Right atrium auricular region (tissue), 2 donors: Measurements from ENCODE around the gene PPP6R3. TPM values are rescaled to one million over a fixed set of nuclear protein-coding genes. Genes with fewer than 3 reads are reported as not detected.

ENCODE experiments used
- DNase-seq: peaks from one replicate; pipeline ENCODE4 v3.0.0-alpha.2; 2019; ENCODE audit warnings: low spot score
- H3K27ac ChIP-seq, 2 donors: fragments of 200-600 bp; sonication (generic); 1 replicate in 1 of 2; 2 replicates in 1 of 2; pipeline ENCODE4 v1.5.1; 2016 to 2019
- H3K27me3 ChIP-seq, 2 donors: fragments of 200-600 bp; sonication (generic); one replicate each; pipeline versions ENCODE4 v1.5.1 to v1.6.0; 2017 to 2019
- H3K36me3 ChIP-seq: fragments of 200-600 bp; sonication (generic); one replicate; pipeline ENCODE4 v1.5.1; 2016
- H3K4me1 ChIP-seq, 2 donors: fragments of 200-600 bp; sonication (generic); one replicate each; pipeline versions ENCODE4 v1.5.1 to v1.6.0; 2017 to 2019
- H3K4me3 ChIP-seq, 2 donors: fragments of 200-600 bp; sonication (generic); 1 replicate in 1 of 2; 2 replicates in 1 of 2; pipeline ENCODE4 v1.5.1; 2017 to 2019; ENCODE audit warnings: mild to moderate bottlenecking in 1 of 2, moderate library complexity in 1 of 2
- H3K9me3 ChIP-seq, 2 donors: fragments of 200-600 bp; sonication (generic); one replicate each; pipeline ENCODE4 v1.5.1; 2019
- CTCF ChIP-seq, 2 donors: fragments of 200-600 bp; sonication (generic); IDR thresholded peaks; one replicate each; pipeline ENCODE4 v1.5.1; 2019; ENCODE audit warnings: antibody characterized with exemption in 2 of 2
- total RNA-seq, 2 donors: library from RNA; depleted of rRNA; stranded (reverse); fragments of >200 nt; gene quantifications; one replicate each; pipeline ENCODE4 v1.1.0, GENCODE V29; 2016

PPP6R3 gene
- total RNA-seq, 2 donors from 2014 or later, result 81.1 to 95.2 TPM

DNA sequence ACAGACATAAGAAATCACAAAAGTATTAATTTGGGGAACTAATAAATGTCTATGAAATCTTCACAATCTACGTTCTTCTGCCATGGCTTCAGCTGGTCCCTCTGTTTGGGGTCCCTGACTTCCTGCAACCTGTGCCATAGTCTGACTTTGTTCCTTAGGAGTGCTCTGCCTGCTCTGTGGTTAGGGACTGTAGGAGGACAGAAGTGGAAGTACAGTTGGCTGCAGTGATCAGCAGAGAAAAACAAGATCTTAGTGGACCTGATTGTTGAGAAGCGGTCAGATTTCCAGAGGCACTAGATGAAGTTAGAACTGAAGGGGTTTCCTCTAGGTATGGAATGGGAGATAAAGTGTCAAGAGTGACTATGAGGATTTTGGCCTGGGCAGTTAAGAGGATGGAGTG is 80.6 kb downstream of the PPP6R3 start:
- peaks cover 0 to 53% of the 10 kb centered on the region in 2 donors for H3K4me1 ChIP-seq
- no peak overlapping the region for H3K27ac ChIP-seq
- H3K27me3 ChIP-seq, result no peaks in the 10 kb centered on the region
- TF ChIP-seq CTCF (IDR thresholded peaks at IDR 0.05), result no peak
- no peak overlapping the region for H3K4me3 ChIP-seq
- DNase-seq, result no peak
- peaks cover 23% of the 10 kb centered on the region for H3K36me3 ChIP-seq
- no peaks in the 10 kb centered on the region for H3K9me3 ChIP-seq

GRCh38 chr11:68541991-68542390 is 81.4 kb downstream of the PPP6R3 start:
- Histone ChIP-seq H3K27me3 (no peaks in the 10 kb centered on the region), H3K9me3 (no peaks in the 10 kb centered on the region), H3K36me3 (peaks cover 23% of the 10 kb centered on the region), H3K4me1 (peaks cover 0 to 53% of the 10 kb centered on the region in 2 donors), H3K4me3 (no peak overlapping the region), H3K27ac (no peak overlapping the region)
- DNase-seq, result no peak
- TF ChIP-seq CTCF (IDR thresholded peaks at IDR 0.05), result no peak

DNA sequence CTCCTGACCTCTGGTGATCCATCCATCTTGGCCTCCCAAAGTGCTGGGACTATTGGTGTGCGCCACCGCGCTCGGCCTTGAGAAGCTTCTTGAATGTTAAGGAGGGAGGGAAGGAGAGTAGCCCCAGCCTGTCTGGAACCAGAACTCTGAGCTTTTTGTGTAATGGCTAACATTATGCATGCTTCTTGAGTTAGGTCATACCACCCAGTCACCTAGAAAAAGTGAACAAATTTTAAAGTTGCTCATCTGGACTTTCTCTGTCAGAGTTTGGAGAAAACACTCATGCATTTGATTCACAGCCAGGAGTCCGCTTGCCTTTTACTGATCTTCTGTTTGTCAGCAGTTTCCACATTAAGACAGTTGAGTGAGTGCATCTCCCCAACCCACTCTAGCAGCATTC is 82.1 kb downstream of the PPP6R3 start:
- no peak overlapping the region for H3K27ac ChIP-seq
- H3K9me3 ChIP-seq, result no peaks in the 10 kb centered on the region
- TF ChIP-seq CTCF (IDR thresholded peaks at IDR 0.05), result no peak
- H3K4me3 ChIP-seq, result no peak overlapping the region
- no peaks in the 10 kb centered on the region for H3K27me3 ChIP-seq
- H3K36me3 ChIP-seq, result peaks cover 23% of the 10 kb centered on the region
- no peak for DNase-seq
- H3K4me1 ChIP-seq, result peaks cover 0 to 54% of the 10 kb centered on the region in 2 donors

DNA sequence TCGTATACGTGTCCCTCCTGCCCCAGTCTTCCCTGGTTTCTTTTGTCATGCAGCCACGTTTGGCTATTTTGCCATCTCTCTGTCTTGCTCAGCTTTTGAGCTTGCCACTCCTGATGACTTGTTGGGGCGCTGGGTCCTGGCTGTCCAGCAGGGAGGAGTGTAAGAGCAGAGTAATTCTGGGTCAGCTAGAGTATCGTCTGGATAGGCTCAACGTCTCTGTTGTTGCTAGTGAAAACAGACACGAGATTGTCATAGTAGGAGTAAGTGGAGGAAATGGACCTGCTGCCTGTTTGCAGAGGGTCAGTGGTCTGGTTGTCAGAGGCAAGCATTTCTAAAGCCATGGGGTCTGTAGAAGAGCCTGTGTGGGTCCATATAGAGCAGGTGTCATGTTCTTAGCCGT is 83.0 kb downstream of the PPP6R3 start:
- no peak for DNase-seq
- peaks cover 0 to 63% of the 10 kb centered on the region in 2 donors for H3K4me1 ChIP-seq
- H3K9me3 ChIP-seq, result no peaks in the 10 kb centered on the region
- peaks cover 24% of the 10 kb centered on the region for H3K36me3 ChIP-seq
- no peak for TF ChIP-seq CTCF (IDR thresholded peaks at IDR 0.05)
- H3K27ac ChIP-seq, result no peak overlapping the region
- H3K4me3 ChIP-seq, result no peak overlapping the region
- no peaks in the 10 kb centered on the region for H3K27me3 ChIP-seq

- peaks cover 11% of the 10 kb centered on the region for H3K36me3 ChIP-seq
- no peak overlapping the region for H3K4me3 ChIP-seq
- H3K27me3 ChIP-seq, result no peaks in the 10 kb centered on the region
- peaks cover 0 to 80% of the 10 kb centered on the region in 2 donors for H3K4me1 ChIP-seq
- no peaks in the 10 kb centered on the region for H3K9me3 ChIP-seq
- DNase-seq, result no peak
- no peak for TF ChIP-seq CTCF (IDR thresholded peaks at IDR 0.05)
- peak overlapping the region in 1 of 2 donors; percentile 79 for H3K27ac ChIP-seq
Measured at GRCh38 chr11:68545347-68545746, 84.8 kb downstream of the PPP6R3 start.

DNA sequence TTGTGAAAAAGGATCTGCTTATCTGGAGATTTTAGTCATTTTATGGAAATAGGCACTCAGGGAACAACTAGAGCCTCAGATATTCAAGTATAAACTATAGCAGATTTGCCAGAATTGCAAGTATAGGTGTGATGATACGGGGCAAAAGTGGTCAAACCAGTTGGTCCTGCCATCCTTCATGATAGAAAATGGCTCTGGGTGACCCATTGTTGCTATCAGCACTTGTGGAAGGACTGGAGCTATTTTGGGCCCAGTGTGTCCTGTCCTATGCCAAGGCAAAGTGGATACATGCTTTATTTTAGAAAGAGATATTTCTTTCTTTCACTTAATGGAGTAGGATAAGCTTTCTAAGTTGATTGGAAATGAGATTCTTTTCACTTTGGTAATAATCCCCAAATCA is 85.2 kb downstream of the PPP6R3 start:
- peaks cover 14% of the 10 kb centered on the region for H3K36me3 ChIP-seq
- no peak overlapping the region for H3K4me3 ChIP-seq
- H3K27ac ChIP-seq, result peak overlapping the region; percentile 31 to 79
- no peaks in the 10 kb centered on the region for H3K9me3 ChIP-seq
- DNase-seq, result no peak
- no peak for TF ChIP-seq CTCF (IDR thresholded peaks at IDR 0.05)
- H3K27me3 ChIP-seq, result no peaks in the 10 kb centered on the region
- peaks cover 0 to 83% of the 10 kb centered on the region in 2 donors for H3K4me1 ChIP-seq
